ENCODE results near the gene KCNK4.

DNA sequence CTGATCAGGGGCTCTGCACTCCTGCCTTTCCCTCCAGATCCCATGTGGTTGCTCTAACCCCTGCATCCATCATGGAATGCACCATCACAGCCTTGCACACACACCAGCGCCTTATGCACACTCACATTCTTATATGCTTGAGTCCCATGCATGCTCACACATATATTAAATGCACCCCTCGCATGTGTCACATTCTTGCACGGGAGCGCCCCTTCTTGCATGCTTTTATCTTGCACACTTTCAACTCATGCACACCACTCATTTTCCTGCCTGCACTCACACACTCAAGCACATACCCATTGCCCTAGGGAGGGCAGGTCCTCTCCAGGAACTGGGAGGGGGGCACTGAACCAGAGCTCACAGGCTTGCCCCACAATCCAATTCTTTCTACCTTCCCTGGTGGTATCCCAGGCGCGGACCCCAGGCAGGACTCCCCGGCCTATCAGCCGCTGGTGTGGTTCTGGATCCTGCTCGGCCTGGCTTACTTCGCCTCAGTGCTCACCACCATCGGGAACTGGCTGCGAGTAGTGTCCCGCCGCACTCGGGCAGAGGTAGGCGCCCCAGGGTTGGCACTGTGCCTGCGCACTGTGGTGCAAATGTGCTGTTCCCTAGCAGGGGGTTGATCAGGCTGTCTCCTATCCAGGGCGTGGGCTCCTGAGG is 6.7 kb downstream of the KCNK4 start:
- TF ChIP-seq, protein P1, sequence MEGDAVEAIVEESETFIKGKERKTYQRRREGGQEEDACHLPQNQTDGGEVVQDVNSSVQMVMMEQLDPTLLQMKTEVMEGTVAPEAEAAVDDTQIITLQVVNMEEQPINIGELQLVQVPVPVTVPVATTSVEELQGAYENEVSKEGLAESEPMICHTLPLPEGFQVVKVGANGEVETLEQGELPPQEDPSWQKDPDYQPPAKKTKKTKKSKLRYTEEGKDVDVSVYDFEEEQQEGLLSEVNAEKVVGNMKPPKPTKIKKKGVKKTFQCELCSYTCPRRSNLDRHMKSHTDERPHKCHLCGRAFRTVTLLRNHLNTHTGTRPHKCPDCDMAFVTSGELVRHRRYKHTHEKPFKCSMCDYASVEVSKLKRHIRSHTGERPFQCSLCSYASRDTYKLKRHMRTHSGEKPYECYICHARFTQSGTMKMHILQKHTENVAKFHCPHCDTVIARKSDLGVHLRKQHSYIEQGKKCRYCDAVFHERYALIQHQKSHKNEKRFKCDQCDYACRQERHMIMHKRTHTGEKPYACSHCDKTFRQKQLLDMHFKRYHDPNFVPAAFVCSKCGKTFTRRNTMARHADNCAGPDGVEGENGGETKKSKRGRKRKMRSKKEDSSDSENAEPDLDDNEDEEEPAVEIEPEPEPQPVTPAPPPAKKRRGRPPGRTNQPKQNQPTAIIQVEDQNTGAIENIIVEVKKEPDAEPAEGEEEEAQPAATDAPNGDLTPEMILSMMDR (IDR thresholded peaks at IDR 0.05): no peak
- no peak for TF ChIP-seq EZH2 (IDR thresholded peaks at IDR 0.05)

Measured in neural progenitor cell (in vitro differentiated cells).